Measurements from ENCODE around the gene MRPL14.

MRPL14 gene

DNA sequence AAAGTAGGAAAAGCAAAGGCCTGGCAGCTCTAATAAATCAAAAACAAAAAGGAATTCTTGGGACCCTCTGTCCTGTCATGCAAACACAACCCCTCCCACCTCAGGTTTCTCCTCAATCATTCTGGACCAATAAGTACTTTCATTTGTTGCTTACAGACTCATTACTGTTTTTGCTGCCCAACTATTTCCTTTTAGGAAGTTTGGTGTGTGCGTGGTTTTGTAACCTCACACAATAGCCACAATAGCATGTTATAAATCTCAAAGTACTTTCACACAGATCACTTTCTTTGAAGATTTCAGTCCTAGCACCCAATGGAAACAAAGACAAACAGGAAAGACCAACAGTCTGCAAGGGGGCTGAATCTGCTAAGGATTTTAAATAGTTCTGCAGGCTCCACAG lies 4.5 kb downstream of the MRPL14 start:
- no peaks in the 10 kb centered on the region for H3K27me3 ChIP-seq (ENCODE audit: low read depth, low read length)
- H3K9ac ChIP-seq (ENCODE audit: low read length) = no peak overlapping the region
- H3K4me3 ChIP-seq (ENCODE audit: low read length) = no peak overlapping the region
- peaks cover 96% of the 10 kb centered on the region for H3K79me2 ChIP-seq (ENCODE audit: low read length)
- no peak overlapping the region for H3K27ac ChIP-seq (ENCODE audit: low read length)
- H2AFZ ChIP-seq (ENCODE audit: low read depth, low read length) = no peak overlapping the region
- TF ChIP-seq EZH2phosphoT487 (IDR thresholded peaks at IDR 0.05; ENCODE audit: low read depth) = no peak
- TF ChIP-seq, protein P1, sequence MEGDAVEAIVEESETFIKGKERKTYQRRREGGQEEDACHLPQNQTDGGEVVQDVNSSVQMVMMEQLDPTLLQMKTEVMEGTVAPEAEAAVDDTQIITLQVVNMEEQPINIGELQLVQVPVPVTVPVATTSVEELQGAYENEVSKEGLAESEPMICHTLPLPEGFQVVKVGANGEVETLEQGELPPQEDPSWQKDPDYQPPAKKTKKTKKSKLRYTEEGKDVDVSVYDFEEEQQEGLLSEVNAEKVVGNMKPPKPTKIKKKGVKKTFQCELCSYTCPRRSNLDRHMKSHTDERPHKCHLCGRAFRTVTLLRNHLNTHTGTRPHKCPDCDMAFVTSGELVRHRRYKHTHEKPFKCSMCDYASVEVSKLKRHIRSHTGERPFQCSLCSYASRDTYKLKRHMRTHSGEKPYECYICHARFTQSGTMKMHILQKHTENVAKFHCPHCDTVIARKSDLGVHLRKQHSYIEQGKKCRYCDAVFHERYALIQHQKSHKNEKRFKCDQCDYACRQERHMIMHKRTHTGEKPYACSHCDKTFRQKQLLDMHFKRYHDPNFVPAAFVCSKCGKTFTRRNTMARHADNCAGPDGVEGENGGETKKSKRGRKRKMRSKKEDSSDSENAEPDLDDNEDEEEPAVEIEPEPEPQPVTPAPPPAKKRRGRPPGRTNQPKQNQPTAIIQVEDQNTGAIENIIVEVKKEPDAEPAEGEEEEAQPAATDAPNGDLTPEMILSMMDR (IDR thresholded peaks at IDR 0.05; ENCODE audit: low read depth, low read length) = no peak
- no peak overlapping the region for H3K4me2 ChIP-seq (ENCODE audit: low read length)
- peaks cover 86% of the 10 kb centered on the region for H4K20me1 ChIP-seq (ENCODE audit: insufficient read depth, low read length)
- H3K9me3 ChIP-seq (ENCODE audit: insufficient read depth, low read length) = no peaks in the 10 kb centered on the region
- H3K36me3 ChIP-seq (replicated peaks; ENCODE audit: low read depth, low read length) = peaks cover 33% of the 10 kb centered on the region
- H3K4me1 ChIP-seq (ENCODE audit: low read length) = peaks cover 34% of the 10 kb centered on the region

DNA sequence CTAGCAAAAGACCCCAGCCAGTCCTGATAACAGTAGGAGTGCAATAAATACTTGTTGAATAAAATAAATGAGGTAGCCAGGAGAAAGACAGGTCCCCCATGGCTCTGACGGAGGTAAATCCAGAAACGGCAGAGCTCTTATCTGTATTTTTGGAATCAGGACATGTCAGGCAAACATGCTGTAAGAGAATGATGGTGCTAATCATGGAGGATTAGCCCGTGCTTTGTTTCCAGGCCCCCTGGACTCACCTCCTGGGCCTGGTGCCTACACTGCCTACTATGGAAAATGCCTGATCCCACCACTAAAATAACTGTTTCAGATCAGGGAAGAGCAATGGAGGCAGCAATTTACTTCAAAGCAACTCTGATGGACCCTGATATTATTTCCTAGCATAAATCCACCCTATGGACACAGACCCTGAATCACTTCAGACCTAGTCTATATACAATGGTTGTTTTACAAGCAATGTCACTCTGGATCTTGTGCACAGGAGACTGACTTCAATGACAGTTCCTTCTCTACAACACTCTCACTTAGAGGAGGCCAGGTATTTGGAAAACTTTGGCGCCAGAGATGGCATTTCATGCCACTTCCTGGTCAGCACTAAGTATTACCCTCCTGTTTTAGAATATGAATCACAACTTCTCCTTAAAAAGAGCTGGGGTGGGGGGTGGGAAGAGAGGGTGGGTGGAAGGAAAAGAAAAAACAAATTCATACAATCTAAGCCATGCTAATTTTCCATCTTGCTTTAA lies 6.4 kb downstream of the MRPL14 start:
- Histone ChIP-seq H3K4me1 (ENCODE audit: low read length) (peaks cover 30% of the 10 kb centered on the region), H3K4me2 (ENCODE audit: low read length) (no peak overlapping the region), H3K79me2 (ENCODE audit: low read length) (peaks cover 100% of the 10 kb centered on the region), H3K27ac (ENCODE audit: low read length) (no peak overlapping the region), H3K36me3 (replicated peaks; ENCODE audit: low read depth, low read length) (peaks cover 43% of the 10 kb centered on the region), H3K4me3 (ENCODE audit: low read length) (no peak overlapping the region), H3K9ac (ENCODE audit: low read length) (no peak overlapping the region), H3K27me3 (ENCODE audit: low read depth, low read length) (no peaks in the 10 kb centered on the region), H2AFZ (ENCODE audit: low read depth, low read length) (no peak overlapping the region), H4K20me1 (ENCODE audit: insufficient read depth, low read length) (peaks cover 98% of the 10 kb centered on the region), H3K9me3 (ENCODE audit: insufficient read depth, low read length) (no peaks in the 10 kb centered on the region)
- TF ChIP-seq, protein P1 (IDR thresholded peaks at IDR 0.05; ENCODE audit: low read depth, low read length) = no peak
- TF ChIP-seq EZH2phosphoT487 (IDR thresholded peaks at IDR 0.05; ENCODE audit: low read depth) = no peak

DNA sequence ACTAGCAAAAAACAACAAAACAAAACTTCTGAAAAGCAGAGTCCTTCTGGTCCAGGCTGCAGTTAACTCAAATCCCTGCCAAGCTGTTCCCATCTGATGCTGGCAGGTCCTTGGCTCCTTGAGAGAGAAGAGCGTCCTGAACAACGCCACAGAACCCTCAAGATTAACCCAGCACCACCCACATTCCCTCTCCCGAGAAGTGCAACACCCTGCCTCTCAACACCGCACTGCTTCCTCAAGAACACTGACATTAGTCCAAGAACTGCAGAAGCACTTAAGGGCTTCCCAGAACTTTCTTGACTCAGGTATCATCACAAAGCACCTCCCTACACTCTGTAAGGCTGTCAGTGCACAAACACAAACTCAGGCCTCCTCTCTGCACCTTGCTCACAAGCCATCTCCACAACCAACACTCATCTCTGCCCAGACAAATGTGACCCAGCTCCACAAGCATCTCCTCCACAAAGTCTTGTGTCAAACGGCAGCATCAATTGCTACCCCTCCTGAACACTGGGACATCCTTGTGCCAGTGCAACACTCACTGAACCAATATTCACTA lies 7.5 kb downstream of the MRPL14 start:
- Histone ChIP-seq H3K36me3 (replicated peaks; ENCODE audit: low read depth, low read length) (peaks cover 42% of the 10 kb centered on the region), H3K27me3 (ENCODE audit: low read depth, low read length) (no peaks in the 10 kb centered on the region), H4K20me1 (ENCODE audit: insufficient read depth, low read length) (peaks cover 96% of the 10 kb centered on the region), H3K4me2 (ENCODE audit: low read length) (no peak overlapping the region), H3K4me3 (ENCODE audit: low read length) (no peak overlapping the region), H3K9ac (ENCODE audit: low read length) (no peak overlapping the region), H3K27ac (ENCODE audit: low read length) (no peak overlapping the region), H3K79me2 (ENCODE audit: low read length) (peaks cover 99% of the 10 kb centered on the region), H3K9me3 (ENCODE audit: insufficient read depth, low read length) (no peaks in the 10 kb centered on the region), H3K4me1 (ENCODE audit: low read length) (peaks cover 19% of the 10 kb centered on the region), H2AFZ (ENCODE audit: low read depth, low read length) (no peak overlapping the region)
- TF ChIP-seq, protein P1 (IDR thresholded peaks at IDR 0.05; ENCODE audit: low read depth, low read length) = no peak
- TF ChIP-seq EZH2phosphoT487 (IDR thresholded peaks at IDR 0.05; ENCODE audit: low read depth) = no peak

DNA sequence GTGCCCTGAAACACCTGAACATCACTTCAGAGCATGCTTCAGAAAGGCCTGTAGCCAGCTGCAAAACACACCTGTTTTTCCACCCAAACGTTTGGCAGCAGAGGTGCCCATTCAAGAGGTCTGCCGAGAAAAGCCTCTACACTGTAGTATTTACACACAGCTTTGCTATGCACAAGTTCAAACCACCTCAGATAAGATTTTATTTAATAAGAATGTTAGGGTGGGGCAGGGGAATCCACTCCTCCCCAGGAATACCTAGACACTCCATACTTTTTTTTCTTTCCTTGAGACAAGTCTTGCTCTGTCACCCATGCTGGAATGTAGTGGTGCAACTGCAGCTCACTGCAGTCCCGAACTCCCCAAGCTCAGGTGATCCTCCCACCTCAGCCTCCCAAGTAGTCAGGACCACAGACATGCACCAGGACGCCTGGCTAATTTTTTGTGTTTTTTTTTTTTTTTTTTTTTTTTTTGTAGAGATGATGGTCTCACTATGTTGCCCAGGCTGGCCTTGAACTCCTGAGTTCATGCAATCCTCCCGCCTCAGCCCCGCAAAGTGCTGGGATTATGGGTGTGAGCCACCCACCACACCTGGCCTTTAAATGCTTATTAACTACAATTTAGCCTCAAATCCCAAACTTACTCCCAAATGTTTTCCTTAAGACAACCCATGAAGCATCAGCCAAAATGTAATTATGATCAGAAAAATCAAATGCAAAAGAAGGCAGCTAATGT lies 9.7 kb downstream of the MRPL14 start:
- Histone ChIP-seq H3K9me3 (ENCODE audit: insufficient read depth, low read length) (no peaks in the 10 kb centered on the region), H3K4me2 (ENCODE audit: low read length) (no peak overlapping the region), H3K4me1 (ENCODE audit: low read length) (no peaks in the 10 kb centered on the region), H3K79me2 (ENCODE audit: low read length) (peaks cover 86% of the 10 kb centered on the region), H3K27ac (ENCODE audit: low read length) (no peak overlapping the region), H2AFZ (ENCODE audit: low read depth, low read length) (no peak overlapping the region), H3K9ac (ENCODE audit: low read length) (no peak overlapping the region), H4K20me1 (ENCODE audit: insufficient read depth, low read length) (peaks cover 74% of the 10 kb centered on the region), H3K36me3 (replicated peaks; ENCODE audit: low read depth, low read length) (peaks cover 42% of the 10 kb centered on the region), H3K27me3 (ENCODE audit: low read depth, low read length) (no peaks in the 10 kb centered on the region), H3K4me3 (ENCODE audit: low read length) (no peak overlapping the region)
- TF ChIP-seq EZH2phosphoT487 (IDR thresholded peaks at IDR 0.05; ENCODE audit: low read depth) = no peak
- TF ChIP-seq, protein P1 (IDR thresholded peaks at IDR 0.05; ENCODE audit: low read depth, low read length) = no peak

All from OCI-LY3 (cell line).